AG04450 (cell line): ENCODE results near the gene MMP19. TPM values are rescaled to one million over a fixed set of nuclear protein-coding genes. Genes with fewer than 3 reads are reported as not detected.

Experiments
- CTCF ChIA-PET: fragments of 300-600, 350-600 bp; formaldehyde crosslinking; extraction: SDS; loops from one replicate; lab custom pipeline; 2022; ENCODE audit warnings: antibody characterized with exemption, inconsistent platforms; lab: Charles Lee
- POLR2A ChIA-PET: fragments of 350-600 bp; formaldehyde crosslinking; extraction: SDS; loops from one replicate; lab custom pipeline; 2021; ENCODE audit warnings: antibody characterized with exemption, inconsistent platforms; lab: Yijun Ruan, JAX
- DNase-seq: peaks from one replicate; pipeline ENCODE4 v3.0.0-alpha.2; 2011; ENCODE audit warnings: low read depth, low spot score
- H3K27ac ChIP-seq: one replicate; pipeline ENCODE4 v1.5.1; 2012; ENCODE audit warnings: low read depth, low read length, control low read depth
- H3K27me3 ChIP-seq: one replicate; pipeline ENCODE4 v1.6.0; 2012; ENCODE audit warnings: low read length; ENCODE audit not compliant: control insufficient read depth, insufficient read depth
- H3K4me3 ChIP-seq: 2 replicates; pipeline ENCODE4 v1.5.1; 2011; ENCODE audit warnings: mild to moderate bottlenecking, low read depth, low read length, control low read depth
- H3K9me3 ChIP-seq: 2 replicates; pipeline ENCODE4 v1.5.1; 2012; ENCODE audit warnings: low read length; ENCODE audit not compliant: control insufficient read depth, insufficient read depth
- CTCF ChIP-seq: IDR thresholded peaks from 2 replicates; pipeline ENCODE4 v1.5.1; 2011; ENCODE audit warnings: low read depth, low read length, control low read depth, inconsistent platforms
- polyA plus RNA-seq: library from polyadenylated mRNA; depleted of rRNA; stranded (reverse); fragments of >200 nt; gene quantifications from 2 replicates; pipeline ENCODE4 v1.2.3, GENCODE V29; 2011

Gene MMP19
- polyA plus RNA-seq, 1 experiment, result 43.8 TPM

DNA sequence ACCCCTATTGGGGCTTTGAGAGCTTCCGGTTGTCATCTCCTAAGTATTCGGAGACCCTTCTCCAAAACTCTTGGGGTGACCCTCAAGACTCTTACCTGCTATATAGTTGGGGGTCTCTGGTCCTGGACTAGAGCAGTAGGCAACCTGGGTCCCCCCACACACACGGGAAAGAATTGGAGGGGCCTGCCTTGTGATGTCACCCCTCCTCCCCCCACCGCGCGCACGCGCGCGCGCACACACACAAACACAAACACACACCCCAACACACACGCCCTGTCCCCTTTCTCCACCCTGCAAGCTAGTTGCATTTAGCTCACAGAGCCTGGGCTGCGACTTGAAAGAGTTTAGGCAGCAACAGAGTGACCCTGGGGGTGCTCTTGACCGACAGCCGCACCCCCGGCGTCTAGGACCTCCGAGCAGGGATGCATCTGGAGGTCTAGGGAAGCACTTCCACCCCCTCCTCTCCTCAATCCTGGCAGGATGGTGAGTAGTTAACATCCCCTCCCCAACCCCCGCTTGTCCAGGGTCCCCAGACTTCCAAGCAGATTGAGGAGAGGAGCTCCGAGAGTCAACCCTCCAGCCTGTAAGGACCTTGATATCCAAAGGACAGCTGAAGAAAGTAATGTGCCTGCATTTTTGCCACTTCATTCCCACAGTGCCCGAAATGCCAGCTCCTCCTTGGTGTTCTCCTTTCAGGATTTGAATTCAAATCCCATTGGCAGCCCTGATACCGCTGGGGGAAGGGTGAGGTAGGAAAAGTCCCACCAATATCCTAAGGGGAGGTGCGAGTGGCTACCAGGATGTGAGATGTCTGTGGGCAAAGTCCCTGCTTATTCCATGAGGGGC lies 11.9 kb downstream of the MMP19 start:
- ChIA-PET POLR2A (interaction anchor here (0.5 to 2.5 kb wide), 11 partner anchors 10 to 143 kb away, joined by 3 to 30 read pairs (median 4); partner anchors contain the start of genes MMP19, ORMDL2, PYM1 and RAB5B), CTCF (interaction anchor here (0.6 to 2.7 kb wide), 9 partner anchors 9 to 165 kb away, joined by 3 to 18 read pairs (median 4); no protein-coding TSS in a partner anchor)
- no peaks in the 10 kb centered on the region; the same call in 1 of the 2 replicates for H3K9me3 ChIP-seq
- H3K27ac ChIP-seq, result peak overlapping the region; percentile 81
- H3K4me3 ChIP-seq, result peak overlapping the region; percentile 91
- no peak for TF ChIP-seq CTCF
- no peak for DNase-seq
- no peaks in the 10 kb centered on the region for H3K27me3 ChIP-seq

DNA sequence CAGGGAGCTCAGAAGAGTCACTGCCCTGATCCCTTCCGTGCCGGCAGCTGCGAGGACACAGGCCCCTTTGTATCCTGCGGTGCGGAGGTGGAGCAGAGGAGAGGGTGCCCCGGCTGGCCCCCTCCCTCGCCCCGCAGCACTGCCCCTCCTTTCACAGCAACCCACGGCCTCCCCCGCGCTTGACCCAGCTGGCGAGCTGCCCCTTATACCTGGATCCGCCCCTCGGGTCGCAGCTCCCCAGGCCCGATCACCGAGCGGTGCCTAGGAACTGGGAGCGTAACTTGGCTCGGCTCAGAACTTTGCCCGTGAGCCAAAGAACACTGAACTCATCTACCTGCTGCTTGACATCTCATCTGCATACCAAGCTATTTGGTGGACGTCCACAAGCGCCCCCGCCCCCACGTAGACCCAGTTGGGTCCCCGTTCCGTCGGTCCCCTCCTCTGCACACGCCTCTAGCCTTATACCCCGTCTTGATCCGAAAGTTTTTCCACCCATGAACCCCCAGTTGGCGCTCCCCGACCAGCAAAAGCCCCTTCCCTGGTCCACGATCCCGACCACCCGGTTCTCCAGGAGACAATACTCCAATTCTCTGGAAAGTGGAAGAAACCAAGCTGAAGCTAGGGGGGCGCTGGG lies 12.7 kb downstream of the MMP19 start:
- ChIA-PET POLR2A (interaction anchor here (0.5 to 2.5 kb wide), 17 partner anchors 10 to 144 kb away, joined by 3 to 30 read pairs (median 4); partner anchors contain the start of genes DGKA, GDF11, MMP19 and ORMDL2), CTCF (interaction anchor here (0.6 to 2.7 kb wide), 9 partner anchors 9 to 166 kb away, joined by 3 to 18 read pairs (median 4); partner anchors contain the start of gene MMP19)
- DNase-seq, result no peak
- no peaks in the 10 kb centered on the region; the same call in 1 of the 2 replicates for H3K9me3 ChIP-seq
- H3K27ac ChIP-seq, result peak overlapping the region; percentile 81
- TF ChIP-seq CTCF, result no peak
- no peaks in the 10 kb centered on the region for H3K27me3 ChIP-seq
- H3K4me3 ChIP-seq, result peak overlapping the region; percentile 91

- peak overlapping the region; percentile 31 for H3K27ac ChIP-seq
- DNase-seq, result no peak
- no peaks in the 10 kb centered on the region; the same call in 1 of the 2 replicates for H3K9me3 ChIP-seq
- TF ChIP-seq CTCF, result no peak
- no peaks in the 10 kb centered on the region for H3K27me3 ChIP-seq
- CTCF ChIA-PET, result interaction anchor here (2.5 kb wide), 1 partner anchor 102 kb away, joined by 7 read pairs; no protein-coding TSS in a partner anchor
- H3K4me3 ChIP-seq, result peak overlapping the region; percentile 91
- POLR2A ChIA-PET, result interaction anchor here (0.5 to 2.5 kb wide), 3 partner anchors 10 to 102 kb away, joined by 4 to 30 read pairs (median 25); partner anchors contain the start of genes ORMDL2 and SARNP
Measured at GRCh38 chr12:55828357-55828756, 14.4 kb downstream of the MMP19 start.

DNA sequence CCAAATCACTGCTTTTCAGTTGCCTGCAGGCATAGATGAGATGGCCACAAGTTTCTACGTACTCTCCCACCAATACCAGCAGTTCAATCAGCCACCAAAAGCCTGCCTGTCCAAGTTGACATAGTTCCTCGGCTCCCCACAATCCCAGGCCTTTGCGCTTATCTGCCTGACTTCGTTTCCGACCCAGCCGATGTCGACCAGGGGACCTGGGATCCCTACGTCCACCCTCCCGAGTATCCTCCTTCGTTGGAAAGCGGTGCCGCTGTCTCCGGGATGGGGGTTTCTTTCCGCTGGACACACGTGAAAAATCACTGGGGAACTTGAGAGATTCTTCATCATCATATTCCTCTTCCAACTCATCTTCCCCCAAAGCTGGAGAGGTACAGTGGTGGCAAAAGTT lies 14.9 kb downstream of the MMP19 start:
- ChIA-PET POLR2A (no interaction called here), CTCF (interaction anchor here (1.0 kb wide), 1 partner anchor 98 kb away, joined by 6 read pairs; no protein-coding TSS in a partner anchor)
- H3K4me3 ChIP-seq, result no peak overlapping the region; the same call in 1 of the 2 replicates
- H3K27ac ChIP-seq, result no peak overlapping the region
- no peaks in the 10 kb centered on the region for H3K27me3 ChIP-seq
- no peak for DNase-seq
- no peaks in the 10 kb centered on the region; the same call in 1 of the 2 replicates for H3K9me3 ChIP-seq
- no peak for TF ChIP-seq CTCF
